ENCODE measurements around the gene PRKN. TPM values are rescaled to one million over a fixed set of nuclear protein-coding genes. Genes with fewer than 3 reads are reported as not detected.

PRKN gene
- total and polyA plus RNA-seq, 9 of the 15 experiments (the other 6 are each of a cell fraction or from before 2014, with no cell fraction given) = 0.03 to 0.96 (median 0.15) TPM; not detected in 2

DNA sequence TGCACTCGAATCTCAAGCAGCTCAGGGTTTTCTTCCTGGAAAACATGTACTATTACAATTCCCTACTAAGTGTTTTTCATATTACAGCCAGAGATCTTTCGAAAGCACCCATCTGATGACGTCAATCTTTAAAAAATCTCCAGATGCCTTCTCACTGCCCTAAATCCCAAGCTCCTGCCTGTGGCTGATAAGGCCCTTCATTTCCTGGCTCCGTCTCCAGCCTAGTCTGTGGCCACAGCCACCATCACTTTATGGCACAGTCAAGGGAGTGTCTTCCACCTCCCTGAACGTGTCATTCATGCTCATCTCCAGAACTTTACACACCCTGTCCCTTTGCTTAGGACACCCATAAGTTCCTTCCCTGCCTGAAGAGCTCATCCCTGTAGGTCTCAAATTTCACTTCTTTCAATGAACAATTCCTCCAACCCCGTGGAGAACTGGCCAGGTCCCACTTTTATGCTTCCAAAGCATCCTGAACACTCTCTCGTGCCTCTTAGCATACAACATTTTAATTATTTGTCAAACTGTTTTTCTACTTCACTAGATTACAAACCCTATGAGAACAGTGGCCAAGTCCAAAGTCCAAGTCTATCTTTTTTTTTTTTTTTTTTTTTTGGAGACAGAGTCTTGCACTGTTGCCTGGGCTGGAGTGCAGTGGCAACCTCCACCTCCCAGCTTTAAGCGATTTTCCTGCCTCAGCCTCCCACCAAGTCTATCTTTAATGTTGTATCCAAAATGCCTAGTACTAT lies 1347.6 kb downstream of the PRKN start (continued):
- TF ChIP-seq, protein P1, sequence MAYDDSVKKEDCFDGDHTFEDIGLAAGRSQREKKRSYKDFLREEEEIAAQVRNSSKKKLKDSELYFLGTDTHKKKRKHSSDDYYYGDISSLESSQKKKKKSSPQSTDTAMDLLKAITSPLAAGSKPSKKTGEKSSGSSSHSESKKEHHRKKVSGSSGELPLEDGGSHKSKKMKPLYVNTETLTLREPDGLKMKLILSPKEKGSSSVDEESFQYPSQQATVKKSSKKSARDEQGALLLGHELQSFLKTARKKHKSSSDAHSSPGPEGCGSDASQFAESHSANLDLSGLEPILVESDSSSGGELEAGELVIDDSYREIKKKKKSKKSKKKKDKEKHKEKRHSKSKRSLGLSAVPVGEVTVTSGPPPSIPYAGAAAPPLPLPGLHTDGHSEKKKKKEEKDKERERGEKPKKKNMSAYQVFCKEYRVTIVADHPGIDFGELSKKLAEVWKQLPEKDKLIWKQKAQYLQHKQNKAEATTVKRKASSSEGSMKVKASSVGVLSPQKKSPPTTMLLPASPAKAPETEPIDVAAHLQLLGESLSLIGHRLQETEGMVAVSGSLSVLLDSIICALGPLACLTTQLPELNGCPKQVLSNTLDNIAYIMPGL (CRISPR knock-in tag; IDR thresholded peaks at IDR 0.05) = no peak
- TF ChIP-seq ATF1 (CRISPR knock-in tag; IDR thresholded peaks at IDR 0.05) (no peak), ATF1 (tag; IDR thresholded peaks at IDR 0.05) (peak; percentile 91), ZNF174 (CRISPR knock-in tag; IDR thresholded peaks at IDR 0.05) (no peak), GATAD2B (IDR thresholded peaks at IDR 0.05; ENCODE audit: borderline replicate concordance) (no peak), ZNF589 (CRISPR knock-in tag; IDR thresholded peaks at IDR 0.05; ENCODE audit: low read depth) (peak; percentile 90; the same call in 1 of the 2 replicates), SP1 (CRISPR knock-in tag; IDR thresholded peaks at IDR 0.05) (no peak), SMARCA4 (IDR thresholded peaks at IDR 0.05) (peak; percentile 93), CREM (IDR thresholded peaks at IDR 0.05; ENCODE audit: low read depth) (peak; percentile 93), ZKSCAN3 (CRISPR knock-in tag; IDR thresholded peaks at IDR 0.05) (no peak), RBBP5 (IDR thresholded peaks at IDR 0.05; ENCODE audit: borderline replicate concordance, insufficient read depth, low read length, poor library complexity, severe bottlenecking) (peak; percentile 17), ARNT (IDR thresholded peaks at IDR 0.05) (peak in 1 of 2 experiments; percentile 75; a peak in 1 of 4 replicates), RB1 (IDR thresholded peaks at IDR 0.05; ENCODE audit: low read depth) (no peak), ZKSCAN1 (IDR thresholded peaks at IDR 0.05; ENCODE audit: low read depth, low read length) (peak; percentile 89)
- TF ChIP-seq, protein P2, sequence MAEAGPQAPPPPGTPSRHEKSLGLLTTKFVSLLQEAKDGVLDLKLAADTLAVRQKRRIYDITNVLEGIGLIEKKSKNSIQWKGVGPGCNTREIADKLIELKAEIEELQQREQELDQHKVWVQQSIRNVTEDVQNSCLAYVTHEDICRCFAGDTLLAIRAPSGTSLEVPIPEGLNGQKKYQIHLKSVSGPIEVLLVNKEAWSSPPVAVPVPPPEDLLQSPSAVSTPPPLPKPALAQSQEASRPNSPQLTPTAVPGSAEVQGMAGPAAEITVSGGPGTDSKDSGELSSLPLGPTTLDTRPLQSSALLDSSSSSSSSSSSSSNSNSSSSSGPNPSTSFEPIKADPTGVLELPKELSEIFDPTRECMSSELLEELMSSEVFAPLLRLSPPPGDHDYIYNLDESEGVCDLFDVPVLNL (CRISPR knock-in tag; IDR thresholded peaks at IDR 0.05; ENCODE audit: low read depth) = no peak
- TF ChIP-seq, protein P3, sequence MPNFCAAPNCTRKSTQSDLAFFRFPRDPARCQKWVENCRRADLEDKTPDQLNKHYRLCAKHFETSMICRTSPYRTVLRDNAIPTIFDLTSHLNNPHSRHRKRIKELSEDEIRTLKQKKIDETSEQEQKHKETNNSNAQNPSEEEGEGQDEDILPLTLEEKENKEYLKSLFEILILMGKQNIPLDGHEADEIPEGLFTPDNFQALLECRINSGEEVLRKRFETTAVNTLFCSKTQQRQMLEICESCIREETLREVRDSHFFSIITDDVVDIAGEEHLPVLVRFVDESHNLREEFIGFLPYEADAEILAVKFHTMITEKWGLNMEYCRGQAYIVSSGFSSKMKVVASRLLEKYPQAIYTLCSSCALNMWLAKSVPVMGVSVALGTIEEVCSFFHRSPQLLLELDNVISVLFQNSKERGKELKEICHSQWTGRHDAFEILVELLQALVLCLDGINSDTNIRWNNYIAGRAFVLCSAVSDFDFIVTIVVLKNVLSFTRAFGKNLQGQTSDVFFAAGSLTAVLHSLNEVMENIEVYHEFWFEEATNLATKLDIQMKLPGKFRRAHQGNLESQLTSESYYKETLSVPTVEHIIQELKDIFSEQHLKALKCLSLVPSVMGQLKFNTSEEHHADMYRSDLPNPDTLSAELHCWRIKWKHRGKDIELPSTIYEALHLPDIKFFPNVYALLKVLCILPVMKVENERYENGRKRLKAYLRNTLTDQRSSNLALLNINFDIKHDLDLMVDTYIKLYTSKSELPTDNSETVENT (CRISPR knock-in tag; IDR thresholded peaks at IDR 0.05) = no peak
- TF ChIP-seq, protein P4, sequence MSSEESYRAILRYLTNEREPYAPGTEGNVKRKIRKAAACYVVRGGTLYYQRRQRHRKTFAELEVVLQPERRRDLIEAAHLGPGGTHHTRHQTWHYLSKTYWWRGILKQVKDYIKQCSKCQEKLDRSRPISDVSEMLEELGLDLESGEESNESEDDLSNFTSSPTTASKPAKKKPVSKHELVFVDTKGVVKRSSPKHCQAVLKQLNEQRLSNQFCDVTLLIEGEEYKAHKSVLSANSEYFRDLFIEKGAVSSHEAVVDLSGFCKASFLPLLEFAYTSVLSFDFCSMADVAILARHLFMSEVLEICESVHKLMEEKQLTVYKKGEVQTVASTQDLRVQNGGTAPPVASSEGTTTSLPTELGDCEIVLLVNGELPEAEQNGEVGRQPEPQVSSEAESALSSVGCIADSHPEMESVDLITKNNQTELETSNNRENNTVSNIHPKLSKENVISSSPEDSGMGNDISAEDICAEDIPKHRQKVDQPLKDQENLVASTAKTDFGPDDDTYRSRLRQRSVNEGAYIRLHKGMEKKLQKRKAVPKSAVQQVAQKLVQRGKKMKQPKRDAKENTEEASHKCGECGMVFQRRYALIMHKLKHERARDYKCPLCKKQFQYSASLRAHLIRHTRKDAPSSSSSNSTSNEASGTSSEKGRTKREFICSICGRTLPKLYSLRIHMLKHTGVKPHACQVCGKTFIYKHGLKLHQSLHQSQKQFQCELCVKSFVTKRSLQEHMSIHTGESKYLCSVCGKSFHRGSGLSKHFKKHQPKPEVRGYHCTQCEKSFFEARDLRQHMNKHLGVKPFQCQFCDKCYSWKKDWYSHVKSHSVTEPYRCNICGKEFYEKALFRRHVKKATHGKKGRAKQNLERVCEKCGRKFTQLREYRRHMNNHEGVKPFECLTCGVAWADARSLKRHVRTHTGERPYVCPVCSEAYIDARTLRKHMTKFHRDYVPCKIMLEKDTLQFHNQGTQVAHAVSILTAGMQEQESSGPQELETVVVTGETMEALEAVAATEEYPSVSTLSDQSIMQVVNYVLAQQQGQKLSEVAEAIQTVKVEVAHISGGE (CRISPR knock-in tag; IDR thresholded peaks at IDR 0.05) = peak in 1 of 3 experiments; percentile 71; a peak in 1 of 6 replicates
